ENCODE results near the gene ZC3HAV1. TPM values are rescaled to one million over a fixed set of nuclear protein-coding genes. Genes with fewer than 3 reads are reported as not detected.

Gene ZC3HAV1
- polyA plus RNA-seq, 1 donor (not counting 4 experiments of a cell fraction or from before 2014, with no cell fraction given), result 31.7 TPM

DNA sequence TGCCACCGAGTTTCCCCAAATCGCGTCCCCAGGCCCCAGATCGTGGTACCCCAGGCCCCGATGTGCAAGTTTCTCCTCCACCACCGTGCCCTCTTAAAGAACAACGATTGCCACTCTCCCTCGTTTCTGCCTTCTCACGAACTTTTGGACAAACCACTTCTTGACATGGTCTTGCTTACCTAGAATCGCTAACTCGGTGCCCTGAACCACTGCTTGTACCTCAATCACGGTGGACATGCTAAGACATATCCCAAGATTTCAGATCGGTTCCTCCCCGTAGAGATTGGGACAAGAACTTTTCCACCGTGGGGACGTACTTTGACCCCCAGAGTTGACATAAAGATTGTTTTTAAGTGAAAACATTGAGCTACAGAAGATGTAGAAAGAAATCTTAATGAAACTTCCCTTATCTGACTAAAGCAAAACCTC is 477 bp upstream of the ZC3HAV1 start:
- peak overlapping the region; percentile 83 for H3K9ac ChIP-seq (ENCODE audit: control insufficient read depth, extremely low read depth, insufficient read depth, low read length)
- TF ChIP-seq, protein P1, sequence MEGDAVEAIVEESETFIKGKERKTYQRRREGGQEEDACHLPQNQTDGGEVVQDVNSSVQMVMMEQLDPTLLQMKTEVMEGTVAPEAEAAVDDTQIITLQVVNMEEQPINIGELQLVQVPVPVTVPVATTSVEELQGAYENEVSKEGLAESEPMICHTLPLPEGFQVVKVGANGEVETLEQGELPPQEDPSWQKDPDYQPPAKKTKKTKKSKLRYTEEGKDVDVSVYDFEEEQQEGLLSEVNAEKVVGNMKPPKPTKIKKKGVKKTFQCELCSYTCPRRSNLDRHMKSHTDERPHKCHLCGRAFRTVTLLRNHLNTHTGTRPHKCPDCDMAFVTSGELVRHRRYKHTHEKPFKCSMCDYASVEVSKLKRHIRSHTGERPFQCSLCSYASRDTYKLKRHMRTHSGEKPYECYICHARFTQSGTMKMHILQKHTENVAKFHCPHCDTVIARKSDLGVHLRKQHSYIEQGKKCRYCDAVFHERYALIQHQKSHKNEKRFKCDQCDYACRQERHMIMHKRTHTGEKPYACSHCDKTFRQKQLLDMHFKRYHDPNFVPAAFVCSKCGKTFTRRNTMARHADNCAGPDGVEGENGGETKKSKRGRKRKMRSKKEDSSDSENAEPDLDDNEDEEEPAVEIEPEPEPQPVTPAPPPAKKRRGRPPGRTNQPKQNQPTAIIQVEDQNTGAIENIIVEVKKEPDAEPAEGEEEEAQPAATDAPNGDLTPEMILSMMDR (optimal IDR thresholded peaks at IDR 0.05 in 1 of 3, IDR thresholded peaks at IDR 0.05 in 1 of 3, conservative IDR thresholded peaks at IDR 0.05 in 1 of 3; ENCODE audit: extremely low read depth in 1 of 3, insufficient read depth in 2 of 3, low read length in 3 of 3), result no peak
- TF ChIP-seq EZH2 (IDR thresholded peaks at IDR 0.05; ENCODE audit: low read length), result no peak
- peak overlapping the region; percentile 75 for H3K27ac ChIP-seq (ENCODE audit: control insufficient read depth, insufficient read depth, low read length)
- peaks cover 43% of the 10 kb centered on the region for H3K79me2 ChIP-seq (ENCODE audit: control insufficient read depth, insufficient read depth, low read length)
- DNase-seq (ENCODE audit: low read depth, low spot score) (no peak), FAIRE-seq (peak; percentile 51)
- peak overlapping the region; percentile 94 for H3K4me2 ChIP-seq (ENCODE audit: control insufficient read depth, extremely low read depth, insufficient read depth, low read depth, low read length)
- H3K27me3 ChIP-seq (ENCODE audit: control insufficient read depth, extremely low read depth, insufficient read depth, low read length), result no peaks in the 10 kb centered on the region
- H3K36me3 ChIP-seq (ENCODE audit: control insufficient read depth in 2 of 2, extremely low read depth in 1 of 2, insufficient read depth in 2 of 2, low read length in 2 of 2), result no peaks in the 10 kb centered on the region
- H2AFZ ChIP-seq (ENCODE audit: control insufficient read depth, low read length), result peak overlapping the region; percentile 88
- no peaks in the 10 kb centered on the region for H3K9me1 ChIP-seq (ENCODE audit: control insufficient read depth, extremely low read depth, insufficient read depth, low read length)
- no peaks in the 10 kb centered on the region for H4K20me1 ChIP-seq (ENCODE audit: control insufficient read depth, extremely low read depth, insufficient read depth, low read length)
- H3K9me3 ChIP-seq (ENCODE audit: control insufficient read depth, low read depth, low read length), result no peaks in the 10 kb centered on the region
- peaks cover 15% of the 10 kb centered on the region for H3K4me1 ChIP-seq (ENCODE audit: control insufficient read depth, extremely low read depth, insufficient read depth, low read length)
- dilution Hi-C loops (cut with MboI; ENCODE audit: extremely low pct_ligation_motif_present, low sequenced_read_pairs), result no loop called here
- H3K4me3 ChIP-seq (ENCODE audit: control insufficient read depth in 2 of 3, extremely low read depth in 1 of 3, insufficient read depth in 2 of 3, low read depth in 1 of 3, low read length in 3 of 3), result peak overlapping the region; percentile 90 to 96 (median 92)

- H3K9me1 ChIP-seq (ENCODE audit: control insufficient read depth, extremely low read depth, insufficient read depth, low read length), result no peaks in the 10 kb centered on the region
- H3K27me3 ChIP-seq (ENCODE audit: control insufficient read depth, extremely low read depth, insufficient read depth, low read length), result no peaks in the 10 kb centered on the region
- H3K4me2 ChIP-seq (ENCODE audit: control insufficient read depth, extremely low read depth, insufficient read depth, low read depth, low read length), result peak overlapping the region; percentile 97
- TF ChIP-seq, protein P1 (optimal IDR thresholded peaks at IDR 0.05 in 1 of 3, IDR thresholded peaks at IDR 0.05 in 1 of 3, conservative IDR thresholded peaks at IDR 0.05 in 1 of 3; ENCODE audit: extremely low read depth in 1 of 3, insufficient read depth in 2 of 3, low read length in 3 of 3), result peak in 1 of 3 experiments; percentile 11
- no peak for TF ChIP-seq EZH2 (IDR thresholded peaks at IDR 0.05; ENCODE audit: low read length)
- no peak for FAIRE-seq
- dilution Hi-C loops (cut with MboI; ENCODE audit: extremely low pct_ligation_motif_present, low sequenced_read_pairs), result no loop called here
- peaks cover 56% of the 10 kb centered on the region for H3K79me2 ChIP-seq (ENCODE audit: control insufficient read depth, insufficient read depth, low read length)
- peak overlapping the region; percentile 90 to 96 (median 92) for H3K4me3 ChIP-seq (ENCODE audit: control insufficient read depth in 2 of 3, extremely low read depth in 1 of 3, insufficient read depth in 2 of 3, low read depth in 1 of 3, low read length in 3 of 3)
- peak overlapping the region; percentile 83 for H3K9ac ChIP-seq (ENCODE audit: control insufficient read depth, extremely low read depth, insufficient read depth, low read length)
- no peaks in the 10 kb centered on the region for H3K36me3 ChIP-seq (ENCODE audit: control insufficient read depth in 2 of 2, extremely low read depth in 1 of 2, insufficient read depth in 2 of 2, low read length in 2 of 2)
- H2AFZ ChIP-seq (ENCODE audit: control insufficient read depth, low read length), result peak overlapping the region; percentile 88
- peaks cover 15% of the 10 kb centered on the region for H3K4me1 ChIP-seq (ENCODE audit: control insufficient read depth, extremely low read depth, insufficient read depth, low read length)
- H3K9me3 ChIP-seq (ENCODE audit: control insufficient read depth, low read depth, low read length), result no peaks in the 10 kb centered on the region
- peak overlapping the region; percentile 75 for H3K27ac ChIP-seq (ENCODE audit: control insufficient read depth, insufficient read depth, low read length)
- H4K20me1 ChIP-seq (ENCODE audit: control insufficient read depth, extremely low read depth, insufficient read depth, low read length), result no peaks in the 10 kb centered on the region
- DNase-seq (ENCODE audit: low read depth, low spot score), result no peak
Measured at GRCh38 chr7:139108266-139109187, 993 bp downstream of the ZC3HAV1 start.
